ENCODE data around the gene SCNM1. TPM values are rescaled to one million over a fixed set of nuclear protein-coding genes. Genes with fewer than 3 reads are reported as not detected.

The SCNM1 gene
- total and polyA plus RNA-seq, 9 of the 15 experiments (the other 6 are each of a cell fraction or from before 2014, with no cell fraction given): 17.2 to 204 (median 63.0) TPM

DNA sequence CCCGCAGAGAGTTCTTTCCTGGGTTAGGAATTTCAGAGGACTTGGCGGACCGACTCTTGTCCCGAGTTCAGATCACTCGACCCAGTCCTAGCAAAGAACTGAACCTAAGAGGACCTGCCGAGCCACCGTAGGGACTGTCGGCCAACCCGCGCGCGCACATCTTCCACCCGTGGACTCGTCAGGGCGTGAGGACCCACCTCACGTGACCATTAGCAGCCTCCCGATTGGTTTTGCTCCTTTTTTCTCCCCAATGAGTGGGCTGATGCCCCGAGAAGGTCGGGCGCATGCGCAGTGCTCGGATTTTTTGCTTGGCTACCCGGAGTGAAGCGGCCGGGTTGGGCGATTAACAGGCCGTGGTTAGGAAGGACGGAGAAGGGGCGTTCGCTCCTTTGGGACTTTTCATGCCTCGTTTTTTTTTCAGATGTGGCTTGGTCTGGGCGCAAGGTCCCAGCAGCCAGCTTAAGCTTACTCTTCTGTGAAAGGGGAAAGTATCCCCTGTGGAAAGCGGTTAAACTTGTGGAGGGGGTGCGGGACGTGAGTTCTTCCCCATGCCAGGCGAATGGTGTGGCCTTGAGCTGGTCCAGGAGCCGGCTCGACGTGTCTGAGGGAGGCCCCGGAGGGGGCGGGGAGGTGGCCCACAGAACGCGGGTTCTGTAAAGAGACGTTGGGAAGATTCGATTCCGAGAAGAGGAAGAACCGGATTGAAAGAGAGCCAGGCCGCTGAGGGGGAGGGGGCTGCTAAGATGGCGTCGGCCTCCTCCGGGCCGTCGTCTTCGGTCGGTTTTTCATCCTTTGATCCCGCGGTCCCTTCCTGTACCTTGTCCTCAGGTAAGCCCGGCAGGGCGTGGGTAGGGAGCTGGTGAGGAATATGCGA lies 32.5 kb downstream of the SCNM1 start, which contains the start of gene PIP5K1A (continued):
- TF ChIP-seq, protein P1, sequence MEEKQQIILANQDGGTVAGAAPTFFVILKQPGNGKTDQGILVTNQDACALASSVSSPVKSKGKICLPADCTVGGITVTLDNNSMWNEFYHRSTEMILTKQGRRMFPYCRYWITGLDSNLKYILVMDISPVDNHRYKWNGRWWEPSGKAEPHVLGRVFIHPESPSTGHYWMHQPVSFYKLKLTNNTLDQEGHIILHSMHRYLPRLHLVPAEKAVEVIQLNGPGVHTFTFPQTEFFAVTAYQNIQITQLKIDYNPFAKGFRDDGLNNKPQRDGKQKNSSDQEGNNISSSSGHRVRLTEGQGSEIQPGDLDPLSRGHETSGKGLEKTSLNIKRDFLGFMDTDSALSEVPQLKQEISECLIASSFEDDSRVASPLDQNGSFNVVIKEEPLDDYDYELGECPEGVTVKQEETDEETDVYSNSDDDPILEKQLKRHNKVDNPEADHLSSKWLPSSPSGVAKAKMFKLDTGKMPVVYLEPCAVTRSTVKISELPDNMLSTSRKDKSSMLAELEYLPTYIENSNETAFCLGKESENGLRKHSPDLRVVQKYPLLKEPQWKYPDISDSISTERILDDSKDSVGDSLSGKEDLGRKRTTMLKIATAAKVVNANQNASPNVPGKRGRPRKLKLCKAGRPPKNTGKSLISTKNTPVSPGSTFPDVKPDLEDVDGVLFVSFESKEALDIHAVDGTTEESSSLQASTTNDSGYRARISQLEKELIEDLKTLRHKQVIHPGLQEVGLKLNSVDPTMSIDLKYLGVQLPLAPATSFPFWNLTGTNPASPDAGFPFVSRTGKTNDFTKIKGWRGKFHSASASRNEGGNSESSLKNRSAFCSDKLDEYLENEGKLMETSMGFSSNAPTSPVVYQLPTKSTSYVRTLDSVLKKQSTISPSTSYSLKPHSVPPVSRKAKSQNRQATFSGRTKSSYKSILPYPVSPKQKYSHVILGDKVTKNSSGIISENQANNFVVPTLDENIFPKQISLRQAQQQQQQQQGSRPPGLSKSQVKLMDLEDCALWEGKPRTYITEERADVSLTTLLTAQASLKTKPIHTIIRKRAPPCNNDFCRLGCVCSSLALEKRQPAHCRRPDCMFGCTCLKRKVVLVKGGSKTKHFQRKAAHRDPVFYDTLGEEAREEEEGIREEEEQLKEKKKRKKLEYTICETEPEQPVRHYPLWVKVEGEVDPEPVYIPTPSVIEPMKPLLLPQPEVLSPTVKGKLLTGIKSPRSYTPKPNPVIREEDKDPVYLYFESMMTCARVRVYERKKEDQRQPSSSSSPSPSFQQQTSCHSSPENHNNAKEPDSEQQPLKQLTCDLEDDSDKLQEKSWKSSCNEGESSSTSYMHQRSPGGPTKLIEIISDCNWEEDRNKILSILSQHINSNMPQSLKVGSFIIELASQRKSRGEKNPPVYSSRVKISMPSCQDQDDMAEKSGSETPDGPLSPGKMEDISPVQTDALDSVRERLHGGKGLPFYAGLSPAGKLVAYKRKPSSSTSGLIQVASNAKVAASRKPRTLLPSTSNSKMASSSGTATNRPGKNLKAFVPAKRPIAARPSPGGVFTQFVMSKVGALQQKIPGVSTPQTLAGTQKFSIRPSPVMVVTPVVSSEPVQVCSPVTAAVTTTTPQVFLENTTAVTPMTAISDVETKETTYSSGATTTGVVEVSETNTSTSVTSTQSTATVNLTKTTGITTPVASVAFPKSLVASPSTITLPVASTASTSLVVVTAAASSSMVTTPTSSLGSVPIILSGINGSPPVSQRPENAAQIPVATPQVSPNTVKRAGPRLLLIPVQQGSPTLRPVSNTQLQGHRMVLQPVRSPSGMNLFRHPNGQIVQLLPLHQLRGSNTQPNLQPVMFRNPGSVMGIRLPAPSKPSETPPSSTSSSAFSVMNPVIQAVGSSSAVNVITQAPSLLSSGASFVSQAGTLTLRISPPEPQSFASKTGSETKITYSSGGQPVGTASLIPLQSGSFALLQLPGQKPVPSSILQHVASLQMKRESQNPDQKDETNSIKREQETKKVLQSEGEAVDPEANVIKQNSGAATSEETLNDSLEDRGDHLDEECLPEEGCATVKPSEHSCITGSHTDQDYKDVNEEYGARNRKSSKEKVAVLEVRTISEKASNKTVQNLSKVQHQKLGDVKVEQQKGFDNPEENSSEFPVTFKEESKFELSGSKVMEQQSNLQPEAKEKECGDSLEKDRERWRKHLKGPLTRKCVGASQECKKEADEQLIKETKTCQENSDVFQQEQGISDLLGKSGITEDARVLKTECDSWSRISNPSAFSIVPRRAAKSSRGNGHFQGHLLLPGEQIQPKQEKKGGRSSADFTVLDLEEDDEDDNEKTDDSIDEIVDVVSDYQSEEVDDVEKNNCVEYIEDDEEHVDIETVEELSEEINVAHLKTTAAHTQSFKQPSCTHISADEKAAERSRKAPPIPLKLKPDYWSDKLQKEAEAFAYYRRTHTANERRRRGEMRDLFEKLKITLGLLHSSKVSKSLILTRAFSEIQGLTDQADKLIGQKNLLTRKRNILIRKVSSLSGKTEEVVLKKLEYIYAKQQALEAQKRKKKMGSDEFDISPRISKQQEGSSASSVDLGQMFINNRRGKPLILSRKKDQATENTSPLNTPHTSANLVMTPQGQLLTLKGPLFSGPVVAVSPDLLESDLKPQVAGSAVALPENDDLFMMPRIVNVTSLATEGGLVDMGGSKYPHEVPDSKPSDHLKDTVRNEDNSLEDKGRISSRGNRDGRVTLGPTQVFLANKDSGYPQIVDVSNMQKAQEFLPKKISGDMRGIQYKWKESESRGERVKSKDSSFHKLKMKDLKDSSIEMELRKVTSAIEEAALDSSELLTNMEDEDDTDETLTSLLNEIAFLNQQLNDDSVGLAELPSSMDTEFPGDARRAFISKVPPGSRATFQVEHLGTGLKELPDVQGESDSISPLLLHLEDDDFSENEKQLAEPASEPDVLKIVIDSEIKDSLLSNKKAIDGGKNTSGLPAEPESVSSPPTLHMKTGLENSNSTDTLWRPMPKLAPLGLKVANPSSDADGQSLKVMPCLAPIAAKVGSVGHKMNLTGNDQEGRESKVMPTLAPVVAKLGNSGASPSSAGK (IDR thresholded peaks at IDR 0.05): peak; percentile 92
- TF ChIP-seq EGR1 (conservative IDR thresholded peaks at IDR 0.05) (peak; percentile 55), EP300 (IDR thresholded peaks at IDR 0.05; ENCODE audit: low read length) (no peak), ZNF431 (CRISPR knock-in tag; IDR thresholded peaks at IDR 0.05) (no peak), XRCC5 (IDR thresholded peaks at IDR 0.05; ENCODE audit: low read depth, low read length) (no peak), POLR2G (IDR thresholded peaks at IDR 0.05; ENCODE audit: low read depth, low read length) (peak; percentile 79), CBX2 (IDR thresholded peaks at IDR 0.05; ENCODE audit: insufficient read depth, low read length, poor library complexity, severe bottlenecking) (no peak), ILF3 (IDR thresholded peaks at IDR 0.05; ENCODE audit: borderline replicate concordance) (no peak), L3MBTL2 (IDR thresholded peaks at IDR 0.05) (peak; percentile 94), ZFP1 (CRISPR knock-in tag; IDR thresholded peaks at IDR 0.05) (no peak)
- TF ChIP-seq, protein P2, sequence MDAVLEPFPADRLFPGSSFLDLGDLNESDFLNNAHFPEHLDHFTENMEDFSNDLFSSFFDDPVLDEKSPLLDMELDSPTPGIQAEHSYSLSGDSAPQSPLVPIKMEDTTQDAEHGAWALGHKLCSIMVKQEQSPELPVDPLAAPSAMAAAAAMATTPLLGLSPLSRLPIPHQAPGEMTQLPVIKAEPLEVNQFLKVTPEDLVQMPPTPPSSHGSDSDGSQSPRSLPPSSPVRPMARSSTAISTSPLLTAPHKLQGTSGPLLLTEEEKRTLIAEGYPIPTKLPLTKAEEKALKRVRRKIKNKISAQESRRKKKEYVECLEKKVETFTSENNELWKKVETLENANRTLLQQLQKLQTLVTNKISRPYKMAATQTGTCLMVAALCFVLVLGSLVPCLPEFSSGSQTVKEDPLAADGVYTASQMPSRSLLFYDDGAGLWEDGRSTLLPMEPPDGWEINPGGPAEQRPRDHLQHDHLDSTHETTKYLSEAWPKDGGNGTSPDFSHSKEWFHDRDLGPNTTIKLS (IDR thresholded peaks at IDR 0.05; ENCODE audit: borderline replicate concordance, low read depth): no peak
- TF ChIP-seq, protein P3, sequence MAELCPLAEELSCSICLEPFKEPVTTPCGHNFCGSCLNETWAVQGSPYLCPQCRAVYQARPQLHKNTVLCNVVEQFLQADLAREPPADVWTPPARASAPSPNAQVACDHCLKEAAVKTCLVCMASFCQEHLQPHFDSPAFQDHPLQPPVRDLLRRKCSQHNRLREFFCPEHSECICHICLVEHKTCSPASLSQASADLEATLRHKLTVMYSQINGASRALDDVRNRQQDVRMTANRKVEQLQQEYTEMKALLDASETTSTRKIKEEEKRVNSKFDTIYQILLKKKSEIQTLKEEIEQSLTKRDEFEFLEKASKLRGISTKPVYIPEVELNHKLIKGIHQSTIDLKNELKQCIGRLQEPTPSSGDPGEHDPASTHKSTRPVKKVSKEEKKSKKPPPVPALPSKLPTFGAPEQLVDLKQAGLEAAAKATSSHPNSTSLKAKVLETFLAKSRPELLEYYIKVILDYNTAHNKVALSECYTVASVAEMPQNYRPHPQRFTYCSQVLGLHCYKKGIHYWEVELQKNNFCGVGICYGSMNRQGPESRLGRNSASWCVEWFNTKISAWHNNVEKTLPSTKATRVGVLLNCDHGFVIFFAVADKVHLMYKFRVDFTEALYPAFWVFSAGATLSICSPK (IDR thresholded peaks at IDR 0.05; ENCODE audit: borderline replicate concordance): no peak
